Stomach (tissue), 9 donors: ENCODE results near the gene IPO7. TPM values are rescaled to one million over a fixed set of nuclear protein-coding genes. Genes with fewer than 3 reads are reported as not detected.

Source experiments
- DNase-seq, 2 donors: peaks; one replicate each; pipeline versions ENCODE4 v3.0.0 to v3.0.0-alpha.2; 2013 to 2019
- H3K27ac ChIP-seq, 5 donors: fragments of 200-600 bp in 4 of 5; sonication (generic) in 4 of 5; one replicate each; pipeline ENCODE4 v1.5.1; 2013 to 2019; ENCODE audit warnings: mild to moderate bottlenecking in 1 of 5, moderate library complexity in 1 of 5
- H3K27me3 ChIP-seq, 3 donors: fragments of 200-600 bp; sonication (generic); one replicate each; pipeline ENCODE4 v1.5.1; 2017 to 2019; ENCODE audit warnings: mixed run types in 1 of 3
- H3K36me3 ChIP-seq, 4 donors: fragments of 200-600 bp; sonication (generic); 1 replicate in 3 of 4; 2 replicates in 1 of 4; pipeline ENCODE4 v1.5.1; 2016 to 2019
- H3K4me1 ChIP-seq, 4 donors: fragments of 200-600 bp; sonication (generic); one replicate each; pipeline ENCODE4 v1.5.1; 2016 to 2019
- H3K4me3 ChIP-seq, 4 donors: fragments of 200-600 bp; sonication (generic) in 3 of 4; one replicate each; pipeline ENCODE4 v1.5.1; 2016 to 2019; ENCODE audit warnings: mild to moderate bottlenecking in 1 of 4
- H3K9me3 ChIP-seq, 4 donors: fragments of 200-600 bp; sonication (generic); one replicate each; pipeline ENCODE4 v1.5.1; 2016 to 2019
- CTCF ChIP-seq, 7 experiments: fragments of 450-650 bp in 4 of 7; fragments of 200-600 bp in 3 of 7; sonication (generic) in 3 of 7; IDR thresholded peaks; one replicate each; pipeline ENCODE4 v1.5.1; 2016 to 2019; ENCODE audit warnings: antibody characterized with exemption in 7 of 7, control low read depth in 2 of 7, mild to moderate bottlenecking in 1 of 7
- EP300 ChIP-seq: sonication (generic); formaldehyde crosslinking; IDR thresholded peaks from one replicate; pipeline ENCODE4 v1.6.1; 2017; ENCODE audit warnings: antibody characterized with exemption
- POLR2A ChIP-seq, 4 donors: fragments of 450-650 bp; IDR thresholded peaks; one replicate each; pipeline ENCODE4 v1.6.1; 2016; ENCODE audit warnings: antibody characterized with exemption in 4 of 4, control low read depth in 2 of 4, mild to moderate bottlenecking in 1 of 4, moderate library complexity in 1 of 4
- POLR2AphosphoS5 ChIP-seq, 3 donors: sonication (generic); formaldehyde crosslinking; IDR thresholded peaks; one replicate each; pipeline ENCODE4 v1.6.1; 2016; ENCODE audit warnings: antibody characterized with exemption in 3 of 3
- WGBS, 5 donors: extraction: QIAGEN DNeasy Blood & Tissue Kit in 3 of 5; methylation state at CpG; one replicate each; pipeline versions ENCODE4 v1.1.5 to v1.1.7; 2013 to 2018; 5-methylcytosine and 5-hydroxymethylcytosine counted together
- intact Hi-C: fragments of 100-400 bp; cut with DNase I; formaldehyde crosslinking; loops from one replicate; pipeline ENCODE4 v1.15.1; 2023; ENCODE audit warnings: low total_unique reads
- polyA plus RNA-seq, 3 donors: library from polyadenylated mRNA; stranded (reverse); fragments of 200-250 nt; gene quantifications; one replicate each; pipeline ENCODE4 v1.2.3, GENCODE V29; 2013
- small RNA-seq, 4 donors: library from RNA; depleted of rRNA; stranded (forward); fragments of <200 nt; gene quantifications; one replicate each; pipeline ENCODE3, GENCODE V24; 2016
- total RNA-seq, 5 donors: library from RNA; depleted of rRNA; stranded (reverse); fragments of >200 nt; gene quantifications; one replicate each; pipeline versions ENCODE4 v1.1.0 to v1.2.3, GENCODE V29; 2014 to 2016
- donor health status: healthy with polysubstance abuse.
- donor health status: Bipolar disorder and iron deficiency.
- donor health status: healthy.

The IPO7 gene
- total and polyA plus RNA-seq, 8 donors = 23.0 to 283 (median 88.7) TPM

GRCh38 chr11:9493492-9493891, 109.0 kb downstream of the IPO7 start:
- TF ChIP-seq CTCF (IDR thresholded peaks at IDR 0.05) (no peak), POLR2A (IDR thresholded peaks at IDR 0.05) (no peak), EP300 (no peak), POLR2AphosphoS5 (IDR thresholded peaks at IDR 0.05) (no peak)
- intact Hi-C loops = no loop called here
- Histone ChIP-seq H3K4me3 (no peak overlapping the region), H3K27me3 (no peaks in the 10 kb centered on the region), H3K4me1 (peaks cover 1 to 6% (median 4%) of the 10 kb centered on the region in 4 donors), H3K27ac (no peak overlapping the region), H3K9me3 (no peaks in the 10 kb centered on the region), H3K36me3 (peaks cover 57 to 98% (median 90%) of the 10 kb centered on the region in 4 donors)
- no peak for DNase-seq
- WGBS, 5 donors = 46 to 70% (median 66%) methylated on average over 1 of the region's 1 CpG

DNA sequence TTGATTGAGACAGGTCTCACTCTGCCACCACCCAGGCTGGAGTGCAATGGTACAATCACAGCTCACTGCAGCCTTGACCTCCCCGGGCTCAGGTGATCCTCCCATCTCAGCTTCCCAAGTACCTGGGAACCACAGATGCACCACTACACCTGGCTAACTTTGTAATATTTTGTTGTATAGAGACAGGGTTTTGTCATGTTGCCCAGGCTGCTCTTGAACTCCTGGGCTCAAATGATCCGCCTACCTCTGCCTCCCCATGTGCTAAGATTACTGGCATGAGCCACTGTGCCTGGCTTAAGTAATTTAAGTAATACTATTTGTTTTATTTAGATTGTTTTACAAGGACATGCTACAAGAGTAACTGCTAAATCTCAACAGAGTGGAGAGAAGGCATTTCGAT, 109.9 kb downstream of the IPO7 start:
- peaks cover 4 to 14% (median 9%) of the 10 kb centered on the region in 4 donors for H3K4me1 ChIP-seq
- no peak overlapping the region for H3K4me3 ChIP-seq
- H3K9me3 ChIP-seq = no peaks in the 10 kb centered on the region
- H3K36me3 ChIP-seq = peaks cover 57 to 100% (median 91%) of the 10 kb centered on the region in 4 donors
- 90 to 97% (median 95%) methylated on average over 3 of the region's 3 CpGs for WGBS, 5 donors
- TF ChIP-seq CTCF (IDR thresholded peaks at IDR 0.05) (no peak), POLR2A (IDR thresholded peaks at IDR 0.05) (no peak), POLR2AphosphoS5 (IDR thresholded peaks at IDR 0.05) (no peak), EP300 (no peak)
- intact Hi-C loops = no loop called here
- DNase-seq = no peak
- H3K27ac ChIP-seq = no peak overlapping the region
- no peaks in the 10 kb centered on the region for H3K27me3 ChIP-seq

DNA sequence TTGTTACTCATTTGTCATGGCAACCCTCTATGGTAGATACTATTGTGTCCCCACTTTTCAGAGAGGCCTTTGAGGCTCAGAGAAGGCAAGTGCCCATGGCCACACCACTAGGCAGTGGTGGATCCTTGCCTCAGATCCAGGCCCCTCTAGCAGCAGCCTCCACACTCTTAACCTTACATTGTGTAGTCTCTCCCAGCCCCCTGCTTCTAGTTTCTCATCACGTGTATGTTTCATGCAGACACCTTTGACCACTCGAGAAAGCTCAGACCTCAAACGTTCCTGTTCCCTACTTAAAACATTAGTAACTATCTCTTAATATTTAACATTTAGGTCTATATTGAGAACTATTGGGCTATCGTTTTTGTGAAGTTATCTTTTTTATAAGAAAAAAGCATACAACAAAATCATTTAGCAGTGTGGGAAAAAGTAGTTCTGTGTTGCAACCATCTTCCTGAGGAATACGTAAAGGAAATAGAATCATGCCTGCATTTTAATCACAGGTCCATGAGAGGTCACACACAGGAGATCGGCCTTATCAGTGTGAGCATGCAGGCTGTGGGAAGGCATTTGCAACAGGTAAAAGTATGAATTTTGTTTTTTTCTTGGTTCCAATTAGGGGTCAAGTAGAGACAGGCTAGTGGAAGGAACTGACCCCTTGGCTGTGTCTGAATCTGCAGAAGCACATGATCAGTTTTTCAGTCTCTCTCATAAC, 111.5 kb downstream of the IPO7 start:
- no peak for DNase-seq
- Histone ChIP-seq H3K4me1 (peaks cover 4 to 17% (median 9%) of the 10 kb centered on the region in 4 donors), H3K27ac (no peak overlapping the region), H3K27me3 (no peaks in the 10 kb centered on the region), H3K36me3 (peaks cover 50 to 100% (median 93%) of the 10 kb centered on the region in 4 donors), H3K9me3 (no peaks in the 10 kb centered on the region), H3K4me3 (no peak overlapping the region)
- 33 to 58% (median 50%) methylated on average over 6 of the region's 6 CpGs for WGBS, 5 donors
- intact Hi-C loops = no loop called here
- TF ChIP-seq POLR2AphosphoS5 (IDR thresholded peaks at IDR 0.05) (no peak), EP300 (no peak), CTCF (IDR thresholded peaks at IDR 0.05) (no peak), POLR2A (IDR thresholded peaks at IDR 0.05) (no peak)

Small RNA genes within 50 kb of the gene (small RNA-seq; reads per million reads assigned to genes)
- 40.2 to 120 (median 85.6) reads per million in 4 donors for gene SNORA23

Other genes starting within 250 kb of the IPO7 start
- 100 to 1,000 TPM in 3 of 5 donors, 10 to 100 TPM in 2; 14.8 to 152 (median 100) TPM for gene DENND5A, start 119.3 kb upstream of the IPO7 start, total RNA-seq
- 10 to 100 TPM; 18.5 to 29.4 (median 20.6) TPM for gene DENND5A, start 119.3 kb upstream of the IPO7 start, polyA plus RNA-seq
- 10 to 100 TPM in 3 of 5 donors, 1 to 10 TPM in 2; 4.5 to 80.4 (median 42.0) TPM for gene TMEM41B, start 70.1 kb upstream of the IPO7 start, total RNA-seq
- gene TMEM41B, start 70.1 kb upstream of the IPO7 start, polyA plus RNA-seq = 10 to 100 TPM in 2 of 3 donors, 1 to 10 TPM in 1; 4.1 to 12.9 (median 10.9) TPM
- 100 to 1,000 TPM in 1 of 5 donors, 10 to 100 TPM in 3, 1 to 10 TPM in 1; 4.1 to 110 (median 22.8) TPM for gene ZNF143, start 76.4 kb downstream of the IPO7 start, total RNA-seq
- 10 to 100 TPM; 10.1 to 17.6 (median 13.2) TPM for gene ZNF143, start 76.4 kb downstream of the IPO7 start, polyA plus RNA-seq
- 10 to 100 TPM; 11.7 to 79.1 (median 29.6) TPM for gene WEE1, start 189.0 kb downstream of the IPO7 start, total RNA-seq
- gene WEE1, start 189.0 kb downstream of the IPO7 start, polyA plus RNA-seq = 10 to 100 TPM in 2 of 3 donors, 1 to 10 TPM in 1; 5.0 to 29.8 (median 12.9) TPM